NCI-H748 treated with DMSO at 0.1 percent for 48 hours (cell line): ENCODE data around the gene ANK3.

Experiments
- DNase-seq: peaks from one replicate; lab custom pipeline; 2025; lab: John Stamatoyannopoulos, UW

ANK3 gene

GRCh38 chr10:60138842-60139241 is 250.8 kb downstream of the ANK3 start:
- no peak for DNase-seq

- DNase-seq: no peak
Measured at GRCh38 chr10:60138026-60138425, 251.6 kb downstream of the ANK3 start.

- DNase-seq: no peak
Measured at GRCh38 chr10:60137292-60137992, 252.2 kb downstream of the ANK3 start.

- no peak for DNase-seq
Measured at GRCh38 chr10:60135020-60135419, 254.7 kb downstream of the ANK3 start.

GRCh38 chr10:60134548-60134947 is 255.1 kb downstream of the ANK3 start:
- no peak for DNase-seq

GRCh38 chr10:60130130-60130579 is 259.5 kb downstream of the ANK3 start:
- DNase-seq: no peak

- DNase-seq: no peak
Measured at GRCh38 chr10:60125895-60126294, 263.8 kb downstream of the ANK3 start.

- DNase-seq: no peak
Measured at GRCh38 chr10:60124536-60124935, 265.1 kb downstream of the ANK3 start.

GRCh38 chr10:60123668-60124067 is 266.0 kb downstream of the ANK3 start:
- no peak for DNase-seq

- DNase-seq: no peak
Measured at GRCh38 chr10:60123172-60123571, 266.5 kb downstream of the ANK3 start.

GRCh38 chr10:60122190-60122589 is 267.5 kb downstream of the ANK3 start:
- no peak for DNase-seq

GRCh38 chr10:60114765-60115586 is 274.7 kb downstream of the ANK3 start:
- peak; percentile 11 for DNase-seq

- DNase-seq: no peak
Measured at GRCh38 chr10:60110739-60111138, 278.9 kb downstream of the ANK3 start.

GRCh38 chr10:60107308-60107976 is 282.2 kb downstream of the ANK3 start:
- DNase-seq: no peak

GRCh38 chr10:60105295-60105695 is 284.4 kb downstream of the ANK3 start:
- DNase-seq: no peak

- DNase-seq: no peak
Measured at GRCh38 chr10:60101821-60102220, 287.9 kb downstream of the ANK3 start.

GRCh38 chr10:60099998-60100747 is 289.5 kb downstream of the ANK3 start:
- DNase-seq: peak; percentile 4

- no peak for DNase-seq
Measured at GRCh38 chr10:60098677-60099601, 290.7 kb downstream of the ANK3 start.

GRCh38 chr10:60096761-60097513 is 292.7 kb downstream of the ANK3 start:
- no peak for DNase-seq

GRCh38 chr10:60093317-60093716 is 296.4 kb downstream of the ANK3 start:
- no peak for DNase-seq
